GM23338 (cell line): ENCODE measurements around the gene OR5M11. TPM values are rescaled to one million over a fixed set of nuclear protein-coding genes. Genes with fewer than 3 reads are reported as not detected.

Source experiments
- ATAC-seq: fragments of 200-7000 bp; cut with Tn5 transposase; 3 replicates; pipeline ENCODE4 v1.9.1; 2020
- DNase-seq: peaks from one replicate; pipeline ENCODE4 v3.0.0-alpha.2; 2015; ENCODE audit warnings: low spot score
- H2AFZ ChIP-seq: fragments of 200-600 bp; sonication (generic); 2 replicates; pipeline ENCODE4 v1.8.0; 2016; ENCODE audit warnings: antibody characterized with exemption, mild to moderate bottlenecking, moderate library complexity
- H3F3A ChIP-seq: fragments of 200-600 bp; sonication (generic); replicated peaks from 2 replicates; pipeline ENCODE4 v1.8.0; 2017; ENCODE audit warnings: antibody characterized with exemption, mixed run types, low read depth
- H3K27ac ChIP-seq: fragments of 200-600 bp; sonication (generic); 2 replicates; pipeline ENCODE4 v1.6.1; 2016; ENCODE audit warnings: low read depth
- H3K27me3 ChIP-seq: fragments of 200-600 bp; sonication (generic); 2 replicates; pipeline ENCODE4 v1.8.0; 2016; ENCODE audit warnings: mild to moderate bottlenecking, mixed run types, moderate library complexity; ENCODE audit not compliant: insufficient read depth
- H3K36me3 ChIP-seq: fragments of 200-600 bp; sonication (generic); 2 replicates; pipeline ENCODE4 v1.8.0; 2016; ENCODE audit warnings: mild to moderate bottlenecking; ENCODE audit not compliant: insufficient read depth
- H3K4me1 ChIP-seq: fragments of 200-600 bp; sonication (generic); 2 replicates; pipeline ENCODE4 v1.8.0; 2016; ENCODE audit warnings: mild to moderate bottlenecking, moderate library complexity; ENCODE audit not compliant: insufficient read depth
- H3K4me2 ChIP-seq: fragments of 200-600 bp; sonication (generic); 2 replicates; pipeline ENCODE4 v1.7.1; 2017; ENCODE audit warnings: mixed run types
- H3K4me3 ChIP-seq: fragments of 200-600 bp; sonication (generic); 2 replicates; pipeline ENCODE4 v1.6.1; 2016; ENCODE audit warnings: mixed run types
- H3K79me2 ChIP-seq: fragments of 200-600 bp; sonication (generic); replicated peaks from 2 replicates; pipeline ENCODE4 v1.8.0; 2017; ENCODE audit warnings: mild to moderate bottlenecking; ENCODE audit not compliant: insufficient read depth
- H3K9me2 ChIP-seq: fragments of 200-600 bp; sonication (generic); 2 replicates; pipeline ENCODE4 v1.8.0; 2017; ENCODE audit not compliant: insufficient read depth
- H4K20me1 ChIP-seq: fragments of 200-600 bp; sonication (generic); replicated peaks from 2 replicates; pipeline ENCODE4 v1.8.0; 2017; ENCODE audit warnings: mild to moderate bottlenecking; ENCODE audit not compliant: insufficient read depth
- H3K27ac Mint-ChIP-seq: 2 replicates; pipeline ENCODE4 v1.8.0; 2020; ENCODE audit warnings: inconsistent platforms, mild to moderate bottlenecking, moderate library complexity, mixed read lengths
- H3K27me3 Mint-ChIP-seq: 3 replicates; pipeline ENCODE4 v1.8.0; 2022; ENCODE audit warnings: low read depth, mild to moderate bottlenecking, moderate library complexity, mixed read lengths, inconsistent platforms; ENCODE audit not compliant: insufficient read depth, poor library complexity
- H3K36me3 Mint-ChIP-seq: 3 replicates; pipeline ENCODE4 v1.8.0; 2021; ENCODE audit warnings: low read depth, mild to moderate bottlenecking, inconsistent platforms, moderate library complexity, mixed read lengths
- H3K4me1 Mint-ChIP-seq: 3 replicates; pipeline ENCODE4 v1.8.0; 2020; ENCODE audit warnings: mild to moderate bottlenecking, inconsistent platforms, mixed read lengths
- H3K4me3 Mint-ChIP-seq: 3 replicates; pipeline ENCODE4 v1.8.0; 2021; ENCODE audit warnings: moderate library complexity, mild to moderate bottlenecking, inconsistent platforms, mixed read lengths
- H3K9me3 Mint-ChIP-seq: 3 replicates; pipeline ENCODE4 v1.8.0; 2020; ENCODE audit warnings: moderate library complexity, mild to moderate bottlenecking, inconsistent platforms, mixed read lengths
- CTCF ChIP-seq, 2 experiments: fragments of 200-600 bp in 1 of 2; sonication (generic) in 1 of 2; conservative IDR thresholded peaks; 2 replicates each; pipeline versions ENCODE4 v1.5.1 to v1.6.1; 2016 to 2017; ENCODE audit warnings: antibody characterized with exemption in 2 of 2, low read depth in 2 of 2, mild to moderate bottlenecking in 2 of 2, moderate library complexity in 1 of 2
- EZH2 ChIP-seq: fragments of 200-600 bp; sonication (generic); IDR thresholded peaks from one replicate; pipeline ENCODE4 v1.8.0; 2017; ENCODE audit warnings: antibody characterized with exemption, mild to moderate bottlenecking, low read depth; ENCODE audit not compliant: unreplicated experiment
- EZH2phosphoT487 ChIP-seq: fragments of 200-600 bp; sonication (generic); IDR thresholded peaks from one replicate; pipeline ENCODE4 v1.8.1; 2018; ENCODE audit warnings: antibody characterized with exemption; ENCODE audit not compliant: unreplicated experiment
- JUNB ChIP-seq: IDR thresholded peaks from one replicate; pipeline ENCODE4 v1.6.1; 2016; ENCODE audit warnings: antibody characterized with exemption; ENCODE audit not compliant: unreplicated experiment
- NANOG ChIP-seq: IDR thresholded peaks from 2 replicates; pipeline ENCODE4 v1.6.1; 2016; ENCODE audit warnings: antibody characterized with exemption, borderline replicate concordance
- POLR2AphosphoS5 ChIP-seq: IDR thresholded peaks from 2 replicates; pipeline ENCODE4 v1.6.1; 2016; ENCODE audit warnings: antibody characterized with exemption, low read depth
- ZNF331 ChIP-seq: fragments of 250-450 bp; sonication (Bioruptor Pico); IDR thresholded peaks from 2 replicates; pipeline ENCODE4 v1.5.0; 2020; ENCODE audit warnings: low read depth, mild to moderate bottlenecking, moderate library complexity
- polyA plus RNA-seq: library from polyadenylated mRNA; unstranded; fragments of >200 nt; fragmentation: Nextera tagmentation; extraction: Ambion mirVana; gene quantifications from 2 replicates; pipeline ENCODE4 v1.2.1, GENCODE V29; 2016
- total RNA-seq: library from RNA; depleted of rRNA; stranded (reverse); fragments of >200 nt; shearing (Covaris generic); gene quantifications from 2 replicates; pipeline ENCODE4 v1.2.3, GENCODE V29; 2014
- TF ChIP-seq, protein P1 (sequence below): IDR thresholded peaks from 2 replicates; pipeline ENCODE4 v1.6.1; 2016; ENCODE audit warnings: antibody characterized with exemption
- TF ChIP-seq, protein P2 (sequence below): fragments of 250-450 bp; sonication (Bioruptor Pico); IDR thresholded peaks from 2 replicates; pipeline ENCODE4 v1.5.0; 2020; ENCODE audit warnings: mild to moderate bottlenecking, moderate library complexity

Gene OR5M11
- total and polyA plus RNA-seq, 2 experiments from 2014 or later: not detected

- ATAC-seq (peak; percentile 52; the same call in 2 of the 3 replicates), DNase-seq (peak; percentile 61)
- TF ChIP-seq POLR2AphosphoS5 (no peak), CTCF (conservative IDR thresholded peaks at IDR 0.05; ENCODE audit: low read depth in 2 of 2) (peak; percentile 70)
- Histone ChIP-seq H2AFZ (peak overlapping the region; percentile 2; the same call in 1 of the 2 replicates), H3K4me2 (no peak overlapping the region), H3K27ac (no peak overlapping the region), H3K9me2 (0 out of 2 replicates have a peak, but pooled peaks cover 10% of the 10 kb centered on the region), H3K79me2 (no peaks in the 10 kb centered on the region), H3F3A (no peaks in the 10 kb centered on the region), H3K4me1 (no peaks in the 10 kb centered on the region), H4K20me1 (no peaks in the 10 kb centered on the region), H3K36me3 (no peaks in the 10 kb centered on the region), H3K4me3 (no peak overlapping the region), H3K27me3 (no peaks in the 10 kb centered on the region)
- H3K27ac Mint-ChIP-seq: no peak overlapping the region
- H3K4me3 Mint-ChIP-seq: no peak overlapping the region
- no peaks in the 10 kb centered on the region for H3K4me1 Mint-ChIP-seq
- H3K9me3 Mint-ChIP-seq: peaks cover 5% of the 10 kb centered on the region; the same call in 2 of the 3 replicates
- H3K27me3 Mint-ChIP-seq: no peaks in the 10 kb centered on the region
- no peaks in the 10 kb centered on the region; the same call in 1 of the 3 replicates for H3K36me3 Mint-ChIP-seq
Measured at GRCh38 chr11:56522008-56522407, 21.0 kb downstream of the OR5M11 start.

- H3K4me1 Mint-ChIP-seq: no peaks in the 10 kb centered on the region
- no peak overlapping the region for H3K27ac Mint-ChIP-seq
- no peaks in the 10 kb centered on the region for H3K27me3 Mint-ChIP-seq
- ATAC-seq: no peak
- no peaks in the 10 kb centered on the region for H4K20me1 ChIP-seq
- H3K4me3 ChIP-seq: no peak overlapping the region
- H3K27ac ChIP-seq: no peak overlapping the region
- H2AFZ ChIP-seq: no peak overlapping the region
- no peaks in the 10 kb centered on the region for H3K9me2 ChIP-seq
- H3K4me1 ChIP-seq: no peaks in the 10 kb centered on the region
- H3K36me3 ChIP-seq: no peaks in the 10 kb centered on the region
- no peak overlapping the region for H3K4me2 ChIP-seq
- H3K4me3 Mint-ChIP-seq: no peak overlapping the region
- no peak for DNase-seq
- no peaks in the 10 kb centered on the region for H3K79me2 ChIP-seq
- no peaks in the 10 kb centered on the region; the same call in 2 of the 3 replicates for H3K36me3 Mint-ChIP-seq
- H3K9me3 Mint-ChIP-seq: peaks cover 5% of the 10 kb centered on the region; the same call in 2 of the 3 replicates
- no peaks in the 10 kb centered on the region for H3K27me3 ChIP-seq
- no peaks in the 10 kb centered on the region for H3F3A ChIP-seq
- TF ChIP-seq EZH2phosphoT487 (no peak), NANOG (no peak), EZH2 (no peak), JUNB (no peak), ZNF331 (CRISPR knock-in tag) (no peak), POLR2AphosphoS5 (no peak)
- TF ChIP-seq, protein P1, sequence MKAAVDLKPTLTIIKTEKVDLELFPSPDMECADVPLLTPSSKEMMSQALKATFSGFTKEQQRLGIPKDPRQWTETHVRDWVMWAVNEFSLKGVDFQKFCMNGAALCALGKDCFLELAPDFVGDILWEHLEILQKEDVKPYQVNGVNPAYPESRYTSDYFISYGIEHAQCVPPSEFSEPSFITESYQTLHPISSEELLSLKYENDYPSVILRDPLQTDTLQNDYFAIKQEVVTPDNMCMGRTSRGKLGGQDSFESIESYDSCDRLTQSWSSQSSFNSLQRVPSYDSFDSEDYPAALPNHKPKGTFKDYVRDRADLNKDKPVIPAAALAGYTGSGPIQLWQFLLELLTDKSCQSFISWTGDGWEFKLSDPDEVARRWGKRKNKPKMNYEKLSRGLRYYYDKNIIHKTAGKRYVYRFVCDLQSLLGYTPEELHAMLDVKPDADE: no peak
- TF ChIP-seq, protein P2, sequence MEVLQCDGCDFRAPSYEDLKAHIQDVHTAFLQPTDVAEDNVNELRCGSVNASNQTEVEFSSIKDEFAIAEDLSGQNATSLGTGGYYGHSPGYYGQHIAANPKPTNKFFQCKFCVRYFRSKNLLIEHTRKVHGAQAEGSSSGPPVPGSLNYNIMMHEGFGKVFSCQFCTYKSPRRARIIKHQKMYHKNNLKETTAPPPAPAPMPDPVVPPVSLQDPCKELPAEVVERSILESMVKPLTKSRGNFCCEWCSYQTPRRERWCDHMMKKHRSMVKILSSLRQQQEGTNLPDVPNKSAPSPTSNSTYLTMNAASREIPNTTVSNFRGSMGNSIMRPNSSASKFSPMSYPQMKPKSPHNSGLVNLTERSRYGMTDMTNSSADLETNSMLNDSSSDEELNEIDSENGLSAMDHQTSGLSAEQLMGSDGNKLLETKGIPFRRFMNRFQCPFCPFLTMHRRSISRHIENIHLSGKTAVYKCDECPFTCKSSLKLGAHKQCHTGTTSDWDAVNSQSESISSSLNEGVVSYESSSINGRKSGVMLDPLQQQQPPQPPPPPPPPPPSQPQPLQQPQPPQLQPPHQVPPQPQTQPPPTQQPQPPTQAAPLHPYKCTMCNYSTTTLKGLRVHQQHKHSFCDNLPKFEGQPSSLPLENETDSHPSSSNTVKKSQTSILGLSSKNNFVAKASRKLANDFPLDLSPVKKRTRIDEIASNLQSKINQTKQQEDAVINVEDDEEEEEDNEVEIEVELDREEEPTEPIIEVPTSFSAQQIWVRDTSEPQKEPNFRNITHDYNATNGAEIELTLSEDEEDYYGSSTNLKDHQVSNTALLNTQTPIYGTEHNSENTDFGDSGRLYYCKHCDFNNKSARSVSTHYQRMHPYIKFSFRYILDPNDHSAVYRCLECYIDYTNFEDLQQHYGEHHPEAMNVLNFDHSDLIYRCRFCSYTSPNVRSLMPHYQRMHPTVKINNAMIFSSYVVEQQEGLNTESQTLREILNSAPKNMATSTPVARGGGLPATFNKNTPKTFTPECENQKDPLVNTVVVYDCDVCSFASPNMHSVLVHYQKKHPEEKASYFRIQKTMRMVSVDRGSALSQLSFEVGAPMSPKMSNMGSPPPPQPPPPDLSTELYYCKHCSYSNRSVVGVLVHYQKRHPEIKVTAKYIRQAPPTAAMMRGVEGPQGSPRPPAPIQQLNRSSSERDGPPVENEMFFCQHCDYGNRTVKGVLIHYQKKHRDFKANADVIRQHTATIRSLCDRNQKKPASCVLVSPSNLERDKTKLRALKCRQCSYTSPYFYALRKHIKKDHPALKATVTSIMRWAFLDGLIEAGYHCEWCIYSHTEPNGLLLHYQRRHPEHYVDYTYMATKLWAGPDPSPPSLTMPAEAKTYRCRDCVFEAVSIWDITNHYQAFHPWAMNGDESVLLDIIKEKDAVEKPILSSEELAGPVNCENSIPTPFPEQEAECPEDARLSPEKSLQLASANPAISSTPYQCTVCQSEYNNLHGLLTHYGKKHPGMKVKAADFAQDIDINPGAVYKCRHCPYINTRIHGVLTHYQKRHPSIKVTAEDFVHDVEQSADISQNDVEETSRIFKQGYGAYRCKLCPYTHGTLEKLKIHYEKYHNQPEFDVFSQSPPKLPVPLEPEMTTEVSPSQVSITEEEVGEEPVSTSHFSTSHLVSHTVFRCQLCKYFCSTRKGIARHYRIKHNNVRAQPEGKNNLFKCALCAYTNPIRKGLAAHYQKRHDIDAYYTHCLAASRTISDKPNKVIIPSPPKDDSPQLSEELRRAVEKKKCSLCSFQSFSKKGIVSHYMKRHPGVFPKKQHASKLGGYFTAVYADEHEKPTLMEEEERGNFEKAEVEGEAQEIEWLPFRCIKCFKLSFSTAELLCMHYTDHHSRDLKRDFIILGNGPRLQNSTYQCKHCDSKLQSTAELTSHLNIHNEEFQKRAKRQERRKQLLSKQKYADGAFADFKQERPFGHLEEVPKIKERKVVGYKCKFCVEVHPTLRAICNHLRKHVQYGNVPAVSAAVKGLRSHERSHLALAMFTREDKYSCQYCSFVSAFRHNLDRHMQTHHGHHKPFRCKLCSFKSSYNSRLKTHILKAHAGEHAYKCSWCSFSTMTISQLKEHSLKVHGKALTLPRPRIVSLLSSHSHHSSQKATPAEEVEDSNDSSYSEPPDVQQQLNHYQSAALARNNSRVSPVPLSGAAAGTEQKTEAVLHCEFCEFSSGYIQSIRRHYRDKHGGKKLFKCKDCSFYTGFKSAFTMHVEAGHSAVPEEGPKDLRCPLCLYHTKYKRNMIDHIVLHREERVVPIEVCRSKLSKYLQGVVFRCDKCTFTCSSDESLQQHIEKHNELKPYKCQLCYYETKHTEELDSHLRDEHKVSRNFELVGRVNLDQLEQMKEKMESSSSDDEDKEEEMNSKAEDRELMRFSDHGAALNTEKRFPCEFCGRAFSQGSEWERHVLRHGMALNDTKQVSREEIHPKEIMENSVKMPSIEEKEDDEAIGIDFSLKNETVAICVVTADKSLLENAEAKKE (CRISPR knock-in tag): no peak
Measured at GRCh38 chr11:56513280-56513679, 29.8 kb downstream of the OR5M11 start.
